Activated B cell treated with CpG ODN at 0.5 μM for 24 hours (primary cell): ENCODE measurements around the gene C10orf53. TPM values are rescaled to one million over a fixed set of nuclear protein-coding genes. Genes with fewer than 3 reads are reported as not detected.
"Not testable (repeated sequence)": the region's sequence is repeated elsewhere in the genome, so short reads cannot be mapped to it uniquely, and the experiment has no call there.

Source experiments
- ATAC-seq: fragments of 200-7000 bp; cut with Tn5 transposase; one replicate; pipeline ENCODE4 v1.10.0; 2021; ENCODE audit warnings: low read depth, mild to moderate bottlenecking, moderate library complexity
- CTCF ChIA-PET: fragments of 350-600 bp; sonication (Branson Sonifier 250); formaldehyde crosslinking; loops from one replicate; lab custom pipeline; 2021; ENCODE audit warnings: antibody characterized with exemption; lab: Charles Lee
- POLR2A ChIA-PET: fragments of 350-600 bp; sonication (Branson Sonifier 250); formaldehyde crosslinking; loops from one replicate; lab custom pipeline; 2021; ENCODE audit warnings: antibody characterized with exemption; lab: Charles Lee
- DNase-seq: peaks from one replicate; pipeline ENCODE4 v3.0.0; 2022
- H3K27ac Mint-ChIP-seq: one replicate; pipeline ENCODE4 v1.8.0; 2020; ENCODE audit warnings: mixed read lengths
- H3K27me3 Mint-ChIP-seq: one replicate; pipeline ENCODE4 v1.8.0; 2021; ENCODE audit warnings: mixed read lengths
- H3K36me3 Mint-ChIP-seq: one replicate; pipeline ENCODE4 v1.8.0; 2021; ENCODE audit warnings: low read depth, mixed read lengths
- H3K4me1 Mint-ChIP-seq: one replicate; pipeline ENCODE4 v1.8.0; 2021; ENCODE audit warnings: mixed read lengths
- H3K4me3 Mint-ChIP-seq: one replicate; pipeline ENCODE4 v1.8.0; 2020; ENCODE audit warnings: mild to moderate bottlenecking, mixed read lengths
- H3K9me3 Mint-ChIP-seq: one replicate; pipeline ENCODE4 v1.8.0; 2020; ENCODE audit warnings: mixed read lengths
- CTCF ChIP-seq: fragments of 200-600 bp; IDR thresholded peaks from one replicate; pipeline ENCODE4 v1.8.0; 2022; ENCODE audit warnings: antibody characterized with exemption, mild to moderate bottlenecking
- intact Hi-C: fragments of 100-400 bp; cut with micrococcal nuclease; formaldehyde crosslinking; loops from one replicate; pipeline ENCODE4 v1.15.1; 2024
- total RNA-seq: library from RNA; stranded (reverse); gene quantifications from 2 replicates; pipeline ENCODE4 v1.2.3, GENCODE V29; 2022

The C10orf53 gene
- total RNA-seq, 1 donor from 2014 or later = not detected

- intact Hi-C loops = no loop called here
- ChIA-PET CTCF (no interaction called here), POLR2A (no interaction called here)
- peaks cover under 1% of the 10 kb centered on the region for H3K9me3 Mint-ChIP-seq
- H3K27ac Mint-ChIP-seq = no peak overlapping the region
- H3K27me3 Mint-ChIP-seq = peaks cover 9% of the 10 kb centered on the region
- no peak for ATAC-seq
- no peaks in the 10 kb centered on the region for H3K36me3 Mint-ChIP-seq
- H3K4me3 Mint-ChIP-seq = no peak overlapping the region
- no peak for DNase-seq
- no peak for TF ChIP-seq CTCF
- no peaks in the 10 kb centered on the region for H3K4me1 Mint-ChIP-seq
Measured at GRCh38 chr10:49666054-49666615, 13.3 kb upstream of the C10orf53 start.

GRCh38 chr10:49666685-49667084 lies 12.8 kb upstream of the C10orf53 start:
- ChIA-PET CTCF (no interaction called here), POLR2A (no interaction called here)
- Mint-ChIP-seq H3K9me3 (peaks cover 5% of the 10 kb centered on the region), H3K27ac (no peak overlapping the region), H3K4me1 (no peaks in the 10 kb centered on the region), H3K27me3 (peaks cover 14% of the 10 kb centered on the region), H3K4me3 (no peak overlapping the region), H3K36me3 (no peaks in the 10 kb centered on the region)
- TF ChIP-seq CTCF = no peak
- DNase-seq (no peak), ATAC-seq (no peak)
- intact Hi-C loops = no loop called here

GRCh38 chr10:49667991-49668390 lies 11.5 kb upstream of the C10orf53 start:
- ChIA-PET POLR2A (no interaction called here), CTCF (no interaction called here)
- Mint-ChIP-seq H3K27ac (no peak overlapping the region), H3K9me3 (peaks cover 5% of the 10 kb centered on the region), H3K27me3 (peaks cover 21% of the 10 kb centered on the region), H3K4me1 (no peaks in the 10 kb centered on the region), H3K36me3 (no peaks in the 10 kb centered on the region), H3K4me3 (no peak overlapping the region)
- TF ChIP-seq CTCF = no peak
- DNase-seq (no peak), ATAC-seq (no peak)
- intact Hi-C loops = no loop called here

GRCh38 chr10:49668684-49669083 lies 10.8 kb upstream of the C10orf53 start:
- ChIA-PET POLR2A (no interaction called here), CTCF (no interaction called here)
- ATAC-seq (no peak), DNase-seq (no peak)
- Mint-ChIP-seq H3K4me3 (no peak overlapping the region), H3K36me3 (no peaks in the 10 kb centered on the region), H3K4me1 (no peaks in the 10 kb centered on the region), H3K27ac (no peak overlapping the region), H3K27me3 (peaks cover 23% of the 10 kb centered on the region), H3K9me3 (peaks cover 5% of the 10 kb centered on the region)
- no peak for TF ChIP-seq CTCF
- intact Hi-C loops = no loop called here

- CTCF ChIA-PET = no interaction called here
- Mint-ChIP-seq H3K9me3 (peaks cover 27% of the 10 kb centered on the region), H3K4me1 (no peaks in the 10 kb centered on the region), H3K4me3 (no peak overlapping the region), H3K36me3 (no peaks in the 10 kb centered on the region), H3K27me3 (peaks cover 54% of the 10 kb centered on the region), H3K27ac (no peak overlapping the region)
- POLR2A ChIA-PET = no interaction called here
- ATAC-seq (no peak), DNase-seq (no peak)
- intact Hi-C loops = no loop called here
- TF ChIP-seq CTCF = no peak
Measured at GRCh38 chr10:49678827-49679479, 498 bp upstream of the C10orf53 start.

GRCh38 chr10:49682449-49682848 lies 3.0 kb downstream of the C10orf53 start:
- Mint-ChIP-seq H3K9me3 (peaks cover 31% of the 10 kb centered on the region), H3K27me3 (peaks cover 42% of the 10 kb centered on the region)
- H3K27ac Mint-ChIP-seq, H3K36me3 Mint-ChIP-seq, POLR2A ChIA-PET, H3K4me1 Mint-ChIP-seq, DNase-seq, CTCF ChIA-PET, H3K4me3 Mint-ChIP-seq, intact Hi-C loops, ATAC-seq: not testable (repeated sequence)
